HUES48 (cell line): ENCODE results near the gene TET2.
A peak's percentile ranks its signal among the peaks of the same experiment; 100 is the strongest.

ENCODE experiments used
- H3K27ac ChIP-seq: one replicate; pipeline ENCODE4 v1.7.0; 2013; ENCODE audit warnings: low read depth, low read length, inconsistent platforms
- H3K27me3 ChIP-seq: 2 replicates; pipeline ENCODE4 v1.6.1; 2013; ENCODE audit warnings: mild to moderate bottlenecking, low read length; ENCODE audit not compliant: control insufficient read depth, insufficient read depth
- H3K36me3 ChIP-seq: 2 replicates; pipeline ENCODE4 v1.6.1; 2013; ENCODE audit warnings: low read length; ENCODE audit not compliant: control insufficient read depth, insufficient read depth
- H3K4me1 ChIP-seq: 2 replicates; pipeline ENCODE4 v1.6.1; 2013; ENCODE audit warnings: mild to moderate bottlenecking, low read length; ENCODE audit not compliant: control insufficient read depth, insufficient read depth
- H3K4me3 ChIP-seq: 2 replicates; pipeline ENCODE4 v1.5.1; 2013; ENCODE audit warnings: mild to moderate bottlenecking, low read depth, low read length
- H3K9ac ChIP-seq: 2 replicates; pipeline ENCODE4 v1.6.1; 2013; ENCODE audit warnings: mild to moderate bottlenecking, low read depth, low read length, moderate library complexity
- H3K9me3 ChIP-seq: 2 replicates; pipeline ENCODE4 v1.6.1; 2013; ENCODE audit warnings: low read length; ENCODE audit not compliant: control insufficient read depth, insufficient read depth

Gene TET2

DNA sequence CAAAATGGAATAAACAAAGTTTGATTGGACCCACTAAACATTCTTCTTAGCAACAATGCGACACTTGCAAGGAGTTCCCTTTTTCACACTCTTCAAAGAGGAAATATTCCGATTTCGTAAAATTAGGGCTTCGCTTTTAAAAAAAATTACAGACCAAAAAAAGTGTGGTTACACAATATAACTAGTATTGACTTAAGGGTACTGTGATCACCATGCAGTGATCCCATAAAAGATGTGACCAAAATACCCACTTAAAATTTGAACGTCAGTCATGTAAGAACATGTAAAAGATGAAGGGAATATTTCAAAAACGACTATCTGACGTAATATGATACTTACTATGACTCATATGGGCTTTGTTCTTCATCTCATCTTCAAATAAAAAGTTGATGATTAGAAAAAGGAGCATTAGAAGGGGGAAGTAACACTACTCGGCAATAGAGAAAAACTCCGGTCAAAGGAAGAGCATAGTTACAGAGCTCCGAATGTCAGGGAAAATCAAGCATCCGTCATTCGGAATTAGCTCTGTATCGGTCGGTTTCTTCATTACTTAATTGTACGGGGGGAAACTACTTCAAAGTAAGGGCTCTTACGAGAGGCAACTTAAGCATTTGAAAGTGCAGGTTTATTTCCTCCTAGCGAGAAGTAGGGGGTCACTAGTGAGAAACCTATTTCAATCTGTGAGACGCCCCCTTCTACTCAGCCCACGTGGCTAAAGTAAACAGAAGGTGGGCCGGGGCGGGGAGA lies 1.3 kb upstream of the TET2 start:
- Histone ChIP-seq H3K27ac (no peak overlapping the region), H3K9ac (no peak overlapping the region), H3K27me3 (peaks cover 93% of the 10 kb centered on the region), H3K4me3 (peak overlapping the region; percentile 81), H3K36me3 (no peaks in the 10 kb centered on the region), H3K4me1 (peaks cover 5% of the 10 kb centered on the region; the same call in 1 of the 2 replicates), H3K9me3 (no peaks in the 10 kb centered on the region)

DNA sequence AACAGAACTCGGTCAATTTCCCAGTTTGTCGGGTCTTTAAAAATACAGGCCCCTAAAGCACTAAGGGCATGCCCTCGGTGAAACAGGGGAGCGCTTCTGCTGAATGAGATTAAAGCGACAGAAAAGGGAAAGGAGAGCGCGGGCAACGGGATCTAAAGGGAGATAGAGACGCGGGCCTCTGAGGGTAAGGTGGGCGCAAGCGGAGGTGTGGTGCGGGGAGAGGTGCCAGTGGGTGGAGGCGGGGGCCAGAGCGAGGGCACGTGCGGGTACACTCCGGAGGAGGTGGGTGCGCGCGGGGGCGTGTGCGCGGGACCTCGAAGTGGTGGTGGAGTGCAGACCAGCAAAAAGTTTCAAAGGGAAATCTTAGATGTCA lies 787 bp upstream of the TET2 start:
- Histone ChIP-seq H3K36me3 (no peaks in the 10 kb centered on the region), H3K27me3 (peaks cover 99% of the 10 kb centered on the region), H3K4me1 (peaks cover 5% of the 10 kb centered on the region; the same call in 1 of the 2 replicates), H3K9me3 (no peaks in the 10 kb centered on the region), H3K27ac (no peak overlapping the region), H3K9ac (no peak overlapping the region), H3K4me3 (peak overlapping the region; percentile 81)

DNA sequence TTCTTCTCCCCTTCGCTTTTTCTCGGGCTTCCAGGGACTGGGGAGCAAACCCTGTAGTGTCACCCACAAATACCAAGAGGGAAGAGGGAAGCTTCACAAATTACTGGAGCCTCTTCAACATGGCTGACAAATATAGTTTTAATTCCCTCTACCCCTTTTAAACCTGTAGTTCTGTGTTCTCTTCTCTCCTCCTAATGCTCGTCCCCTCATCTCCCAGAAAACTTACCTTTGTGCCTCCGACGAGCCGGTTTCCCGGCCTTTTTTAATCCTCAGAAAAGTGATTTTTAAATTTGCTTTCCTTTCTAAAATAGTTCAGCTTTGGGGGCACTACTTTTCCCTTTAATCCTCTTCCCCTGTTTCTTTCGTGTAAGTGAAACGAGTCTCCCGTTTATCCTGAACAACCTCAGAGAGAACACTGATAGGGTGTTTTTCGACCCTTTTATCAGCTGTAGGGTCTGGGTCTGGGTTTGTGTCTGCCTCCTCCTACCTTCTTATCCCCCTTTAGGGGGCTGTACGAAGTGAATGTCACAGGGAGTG lies 408 bp downstream of the TET2 start:
- H3K27ac ChIP-seq, result no peak overlapping the region
- H3K4me3 ChIP-seq, result peak overlapping the region; percentile 81
- peaks cover 5% of the 10 kb centered on the region; the same call in 1 of the 2 replicates for H3K4me1 ChIP-seq
- no peaks in the 10 kb centered on the region for H3K9me3 ChIP-seq
- H3K36me3 ChIP-seq, result no peaks in the 10 kb centered on the region
- peaks cover 91% of the 10 kb centered on the region for H3K27me3 ChIP-seq
- peak overlapping the region; percentile 76 for H3K9ac ChIP-seq

DNA sequence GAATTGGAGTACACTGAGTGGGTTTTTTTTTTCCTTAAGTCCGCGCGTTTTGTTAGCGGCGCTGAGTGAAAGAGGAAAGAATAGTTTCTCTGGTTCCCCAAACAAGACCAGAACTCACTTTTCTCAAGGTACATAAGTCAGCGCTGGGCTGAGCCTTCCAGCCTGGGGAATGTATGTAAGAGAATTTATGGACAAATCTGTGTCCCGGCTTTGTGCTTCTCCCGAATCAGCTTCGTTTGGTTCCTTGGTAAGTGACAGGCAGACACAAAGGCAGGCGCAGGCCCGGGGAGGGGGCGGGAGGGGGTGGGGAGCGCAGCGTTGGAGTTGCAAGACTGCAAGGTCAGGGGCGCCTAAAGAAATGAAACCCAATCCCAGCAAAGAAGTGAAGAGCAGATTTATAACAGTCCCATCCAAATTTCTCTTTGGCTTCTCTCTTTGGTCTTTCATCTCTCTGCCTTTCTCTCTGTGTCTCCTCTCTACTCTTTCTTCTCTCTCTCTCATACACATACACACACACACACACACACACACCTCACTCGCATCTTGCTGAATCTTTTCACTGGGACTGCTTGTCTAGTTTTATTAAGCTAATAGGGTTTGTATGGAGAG lies 981 bp downstream of the TET2 start:
- Histone ChIP-seq H3K27me3 (peaks cover 85% of the 10 kb centered on the region), H3K27ac (no peak overlapping the region), H3K4me1 (peaks cover 5% of the 10 kb centered on the region; the same call in 1 of the 2 replicates), H3K9ac (peak overlapping the region; percentile 76; the same call in 1 of the 2 replicates), H3K9me3 (no peaks in the 10 kb centered on the region), H3K4me3 (peak overlapping the region; percentile 81), H3K36me3 (no peaks in the 10 kb centered on the region)

DNA sequence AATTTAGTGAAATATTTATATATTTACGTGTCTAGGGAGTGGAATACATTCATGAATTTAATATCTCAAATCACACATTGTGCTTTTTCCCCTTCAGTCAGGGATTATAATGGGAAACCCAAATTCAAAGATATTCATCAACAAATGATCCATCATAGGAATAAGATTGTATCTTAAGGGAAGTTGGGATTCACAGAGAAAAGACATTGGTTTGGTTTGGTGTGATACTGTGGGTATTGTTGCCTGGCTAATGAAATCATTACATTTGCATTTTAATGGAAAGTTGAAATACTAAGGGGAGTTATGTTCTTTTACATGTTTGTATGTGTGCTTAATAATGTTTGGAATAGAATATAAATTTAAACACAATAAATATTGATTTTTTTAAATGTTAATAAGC lies 1.7 kb downstream of the TET2 start:
- Histone ChIP-seq H3K27ac (no peak overlapping the region), H3K4me1 (peaks cover 5% of the 10 kb centered on the region; the same call in 1 of the 2 replicates), H3K36me3 (no peaks in the 10 kb centered on the region), H3K9ac (no peak overlapping the region), H3K9me3 (no peaks in the 10 kb centered on the region), H3K4me3 (peak overlapping the region; percentile 81; the same call in 1 of the 2 replicates), H3K27me3 (peaks cover 82% of the 10 kb centered on the region)

DNA sequence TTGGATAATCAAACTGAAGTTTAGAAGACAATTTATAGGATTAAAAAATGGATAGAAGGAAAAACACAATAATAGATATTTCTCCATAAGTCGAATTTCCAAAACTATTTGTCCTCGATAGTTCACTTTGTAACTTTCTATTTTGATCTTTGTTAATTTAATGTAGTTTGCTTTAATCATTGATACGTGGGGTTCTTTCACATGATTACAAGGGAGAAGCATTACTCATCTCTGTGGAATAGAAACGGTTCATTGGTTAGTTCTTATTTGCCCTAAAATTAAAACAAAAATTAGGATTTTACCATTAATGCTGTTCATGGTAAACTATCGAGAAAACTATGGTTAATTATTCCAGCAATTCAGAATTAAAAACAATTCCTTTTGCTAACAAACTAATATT lies 2.1 kb downstream of the TET2 start:
- Histone ChIP-seq H3K9ac (no peak overlapping the region), H3K4me3 (no peak overlapping the region), H3K9me3 (no peaks in the 10 kb centered on the region), H3K27me3 (peaks cover 79% of the 10 kb centered on the region), H3K27ac (no peak overlapping the region), H3K36me3 (no peaks in the 10 kb centered on the region), H3K4me1 (peaks cover 5% of the 10 kb centered on the region; the same call in 1 of the 2 replicates)

DNA sequence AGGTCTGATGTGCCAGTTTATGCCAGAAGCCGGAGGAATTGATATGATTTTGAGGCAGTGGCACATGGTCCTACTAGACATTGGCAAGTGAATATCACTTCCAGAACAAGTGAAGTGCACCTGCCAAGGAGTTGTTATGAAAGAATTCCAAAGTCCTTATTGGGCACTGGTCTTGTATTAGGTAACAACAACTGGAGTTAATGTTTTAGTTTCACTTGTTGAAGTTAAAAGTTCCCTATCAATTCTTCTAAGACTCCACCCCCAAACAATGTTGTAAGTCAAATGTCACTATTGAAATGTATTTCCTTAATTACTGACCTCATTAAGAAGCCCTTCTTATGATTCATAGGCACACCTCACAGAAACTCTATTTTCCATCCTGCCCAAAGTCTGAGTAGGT lies 3.1 kb downstream of the TET2 start:
- no peak overlapping the region for H3K27ac ChIP-seq
- H3K9ac ChIP-seq, result no peak overlapping the region
- H3K9me3 ChIP-seq, result no peaks in the 10 kb centered on the region
- peaks cover 5% of the 10 kb centered on the region; the same call in 1 of the 2 replicates for H3K4me1 ChIP-seq
- peaks cover 79% of the 10 kb centered on the region for H3K27me3 ChIP-seq
- no peaks in the 10 kb centered on the region for H3K36me3 ChIP-seq
- H3K4me3 ChIP-seq, result no peak overlapping the region

DNA sequence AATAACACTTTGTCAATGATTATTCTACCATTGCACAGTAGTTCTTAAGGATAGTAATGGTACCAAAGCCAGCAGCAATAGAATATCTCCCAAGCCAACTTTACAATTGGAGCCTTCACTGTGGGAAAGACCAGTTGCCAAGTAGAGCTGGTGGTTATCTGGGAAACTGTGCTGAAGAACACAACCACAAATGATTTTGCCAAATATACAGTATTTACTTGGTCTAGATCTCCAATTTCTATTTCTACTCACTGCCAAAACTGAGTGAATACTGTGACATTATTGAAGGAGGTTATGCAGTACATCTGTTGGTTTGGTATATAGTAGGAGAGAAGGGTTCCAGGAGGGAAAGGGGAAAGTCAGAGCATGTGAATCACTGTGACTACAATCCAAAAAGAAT lies 3.8 kb downstream of the TET2 start:
- no peak overlapping the region for H3K4me3 ChIP-seq
- H3K4me1 ChIP-seq, result peaks cover 5% of the 10 kb centered on the region; the same call in 1 of the 2 replicates
- H3K36me3 ChIP-seq, result no peaks in the 10 kb centered on the region
- H3K9me3 ChIP-seq, result no peaks in the 10 kb centered on the region
- no peak overlapping the region for H3K27ac ChIP-seq
- peaks cover 77% of the 10 kb centered on the region for H3K27me3 ChIP-seq
- no peak overlapping the region for H3K9ac ChIP-seq

DNA sequence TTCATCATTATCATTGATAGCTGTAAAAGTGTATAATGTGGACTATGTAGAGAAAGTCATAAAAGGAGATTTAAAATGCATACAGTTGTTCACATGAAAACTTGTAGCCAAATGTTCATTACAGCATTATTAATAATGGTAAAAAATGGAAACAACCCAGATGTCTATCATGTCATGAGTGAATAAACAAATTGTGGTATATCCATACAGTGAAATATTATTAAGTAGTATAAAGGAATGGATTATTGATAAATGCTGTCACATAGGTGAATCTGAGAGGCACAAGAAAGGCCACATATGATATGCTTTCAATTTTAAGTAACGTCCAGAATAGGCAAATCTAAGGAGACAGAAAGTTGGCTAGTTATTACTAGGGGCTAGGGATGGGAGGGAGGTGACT lies 7.1 kb downstream of the TET2 start:
- Histone ChIP-seq H3K9me3 (no peaks in the 10 kb centered on the region), H3K4me3 (no peak overlapping the region), H3K27ac (no peak overlapping the region), H3K36me3 (no peaks in the 10 kb centered on the region), H3K9ac (no peak overlapping the region), H3K27me3 (peaks cover 73% of the 10 kb centered on the region), H3K4me1 (peaks cover 10% of the 10 kb centered on the region)

DNA sequence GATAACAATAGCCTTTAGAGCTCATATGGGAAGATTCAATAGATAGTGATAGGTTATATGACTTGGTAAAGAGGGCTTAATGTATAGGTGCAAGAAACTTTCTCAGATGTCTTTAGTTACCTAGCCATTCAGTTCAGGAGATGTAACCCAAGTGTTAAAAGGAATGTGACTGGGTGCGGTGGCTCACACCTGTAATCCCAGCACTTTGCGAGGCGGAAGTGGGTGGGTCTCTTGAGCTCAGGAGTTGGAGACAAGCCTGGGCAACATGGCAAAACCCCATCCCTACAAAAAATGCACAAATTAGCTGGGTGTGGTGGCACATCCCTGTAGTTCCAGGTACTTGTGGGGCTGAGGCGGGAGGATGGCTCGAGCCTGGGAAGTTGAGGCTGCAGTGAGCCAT lies 7.9 kb downstream of the TET2 start:
- no peaks in the 10 kb centered on the region for H3K9me3 ChIP-seq
- H3K36me3 ChIP-seq, result no peaks in the 10 kb centered on the region
- H3K4me3 ChIP-seq, result no peak overlapping the region
- H3K4me1 ChIP-seq, result peaks cover 17% of the 10 kb centered on the region
- no peak overlapping the region for H3K9ac ChIP-seq
- H3K27me3 ChIP-seq, result peaks cover 73% of the 10 kb centered on the region
- no peak overlapping the region for H3K27ac ChIP-seq

DNA sequence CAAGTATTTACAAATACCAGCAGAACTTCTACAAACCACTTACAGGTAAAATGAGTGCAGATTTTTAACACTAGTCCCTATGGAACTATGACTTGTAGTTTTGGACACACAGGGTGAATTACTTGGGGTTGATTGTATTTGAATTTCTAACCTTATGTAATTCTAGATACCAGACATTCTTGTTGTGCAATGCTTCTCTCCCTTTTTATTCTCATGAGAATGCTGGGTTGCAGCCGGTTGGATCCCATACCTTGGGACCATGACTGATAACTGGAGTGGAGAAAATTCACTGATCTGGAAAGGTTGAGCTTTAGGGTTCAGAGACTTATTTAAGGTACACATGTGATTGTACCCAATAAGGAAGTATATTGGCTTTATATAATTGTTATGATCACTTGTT lies 8.8 kb downstream of the TET2 start:
- no peaks in the 10 kb centered on the region for H3K9me3 ChIP-seq
- no peak overlapping the region for H3K9ac ChIP-seq
- peaks cover 19% of the 10 kb centered on the region for H3K4me1 ChIP-seq
- H3K27ac ChIP-seq, result no peak overlapping the region
- peaks cover 73% of the 10 kb centered on the region for H3K27me3 ChIP-seq
- H3K36me3 ChIP-seq, result no peaks in the 10 kb centered on the region
- no peak overlapping the region for H3K4me3 ChIP-seq
